Parathyroid adenoma (tissue), 2 donors: ENCODE measurements around the gene SBNO2.

Experiments
- H2AFZ ChIP-seq: fragments of 300-600 bp; sonication (generic); one replicate; pipeline ENCODE4 v1.7.0; 2017; ENCODE audit warnings: antibody characterized with exemption, mild to moderate bottlenecking
- H3K27ac ChIP-seq: fragments of 300-600 bp; sonication (generic); one replicate; pipeline ENCODE4 v1.7.0; 2017
- H3K27me3 ChIP-seq: fragments of 300-600 bp; sonication (generic); one replicate; pipeline ENCODE4 v1.7.0; 2017; ENCODE audit warnings: low read length; ENCODE audit not compliant: control insufficient read depth, insufficient read depth
- H3K36me3 ChIP-seq: fragments of 300-600 bp; sonication (generic); one replicate; pipeline ENCODE4 v1.7.0; 2017; ENCODE audit warnings: low read length; ENCODE audit not compliant: control insufficient read depth, insufficient read depth
- H3K4me1 ChIP-seq: fragments of 300-600 bp; sonication (generic); one replicate; pipeline ENCODE4 v1.7.0; 2017; ENCODE audit warnings: control low read depth
- H3K4me2 ChIP-seq: fragments of 300-600 bp; sonication (generic); one replicate; pipeline ENCODE4 v1.7.0; 2017; ENCODE audit warnings: low read length
- H3K4me3 ChIP-seq: fragments of 300-600 bp; sonication (generic); one replicate; pipeline ENCODE4 v1.7.0; 2017; ENCODE audit warnings: low read depth, low read length
- H3K79me2 ChIP-seq: fragments of 300-600 bp; sonication (generic); one replicate; pipeline ENCODE4 v1.7.0; 2017; ENCODE audit warnings: control low read depth
- H3K9ac ChIP-seq: fragments of 300-600 bp; sonication (generic); one replicate; pipeline ENCODE4 v1.7.0; 2017; ENCODE audit warnings: mild to moderate bottlenecking
- H3K9me3 ChIP-seq: fragments of 300-600 bp; sonication (generic); one replicate; pipeline ENCODE4 v1.7.0; 2017; ENCODE audit warnings: low read length; ENCODE audit not compliant: control insufficient read depth
- CTCF ChIP-seq: fragments of 300-600 bp; sonication (generic); IDR thresholded peaks from one replicate; pipeline ENCODE4 v1.7.0; 2017; ENCODE audit warnings: antibody characterized with exemption, mild to moderate bottlenecking
- donor health status: primary hyperparathyroidism.

The SBNO2 gene

DNA sequence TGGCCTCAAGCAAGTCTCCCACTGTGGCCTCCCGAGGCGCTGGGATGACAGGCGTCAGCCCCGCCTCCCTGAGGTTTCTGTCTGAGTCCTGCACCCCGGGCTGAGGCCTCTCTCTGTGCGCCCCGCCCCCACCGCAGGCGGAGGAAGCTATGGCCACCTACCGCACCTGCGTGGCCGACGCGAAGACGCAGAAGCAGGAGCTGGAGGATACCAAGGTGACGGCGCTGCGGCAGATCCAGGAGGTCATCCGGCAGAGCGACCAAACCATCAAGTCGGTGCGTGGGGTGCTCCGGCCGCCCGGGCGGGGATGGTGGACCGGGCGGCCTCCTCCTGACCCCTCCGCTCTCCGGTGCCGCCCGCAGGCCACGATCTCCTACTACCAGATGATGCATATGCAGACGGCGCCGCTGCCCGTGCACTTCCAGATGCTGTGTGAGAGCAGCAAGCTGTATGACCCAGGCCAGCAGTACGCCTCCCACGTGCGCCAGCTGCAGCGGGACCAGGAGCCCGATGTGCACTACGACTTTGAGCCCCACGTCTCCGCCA lies 94.4 kb downstream of the SBNO2 start:
- Histone ChIP-seq H3K27me3 (no peaks in the 10 kb centered on the region), H3K9ac (no peak overlapping the region), H2AFZ (no peak overlapping the region), H3K9me3 (no peaks in the 10 kb centered on the region), H3K79me2 (no peaks in the 10 kb centered on the region), H3K4me2 (no peak overlapping the region), H3K36me3 (no peaks in the 10 kb centered on the region), H3K4me1 (no peaks in the 10 kb centered on the region), H3K4me3 (no peak overlapping the region), H3K27ac (no peak overlapping the region)
- TF ChIP-seq CTCF: no peak

- Histone ChIP-seq H3K4me3 (no peak overlapping the region), H3K27me3 (no peaks in the 10 kb centered on the region), H2AFZ (no peak overlapping the region), H3K4me1 (no peaks in the 10 kb centered on the region), H3K27ac (no peak overlapping the region), H3K79me2 (no peaks in the 10 kb centered on the region), H3K9ac (no peak overlapping the region), H3K36me3 (no peaks in the 10 kb centered on the region), H3K4me2 (no peak overlapping the region), H3K9me3 (no peaks in the 10 kb centered on the region)
- TF ChIP-seq CTCF: no peak
These were observed 97.1 kb downstream of the SBNO2 start for GRCh38 chr19:1076951-1077350.

DNA sequence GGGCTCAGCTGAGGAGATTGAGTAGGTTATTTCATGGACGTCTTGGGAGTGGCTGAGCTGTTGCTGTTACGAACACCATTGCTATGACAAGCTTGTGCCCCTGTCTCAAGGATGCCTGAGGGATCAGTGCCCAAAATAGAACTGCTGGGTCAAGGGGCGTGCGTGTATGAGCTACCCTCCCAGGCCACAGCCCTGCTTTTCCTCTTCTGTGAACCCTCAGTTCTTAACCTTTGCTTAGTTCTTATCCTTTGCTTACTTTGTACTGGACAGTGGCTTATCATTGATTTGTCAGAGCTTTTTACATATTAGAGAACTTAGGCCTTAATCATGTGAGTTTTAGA lies 98.1 kb downstream of the SBNO2 start:
- H3K79me2 ChIP-seq: no peaks in the 10 kb centered on the region
- no peaks in the 10 kb centered on the region for H3K36me3 ChIP-seq
- TF ChIP-seq CTCF: no peak
- no peaks in the 10 kb centered on the region for H3K9me3 ChIP-seq
- no peak overlapping the region for H2AFZ ChIP-seq
- no peaks in the 10 kb centered on the region for H3K4me1 ChIP-seq
- H3K4me3 ChIP-seq: no peak overlapping the region
- H3K27ac ChIP-seq: no peak overlapping the region
- no peak overlapping the region for H3K4me2 ChIP-seq
- no peaks in the 10 kb centered on the region for H3K27me3 ChIP-seq
- H3K9ac ChIP-seq: no peak overlapping the region

- Histone ChIP-seq H3K9me3 (no peaks in the 10 kb centered on the region), H3K4me2 (peak overlapping the region; percentile 53), H3K9ac (no peak overlapping the region), H3K4me3 (no peak overlapping the region), H2AFZ (no peak overlapping the region), H3K4me1 (no peaks in the 10 kb centered on the region), H3K27ac (no peak overlapping the region), H3K36me3 (no peaks in the 10 kb centered on the region), H3K27me3 (no peaks in the 10 kb centered on the region), H3K79me2 (no peaks in the 10 kb centered on the region)
- TF ChIP-seq CTCF: no peak
These were observed 99.4 kb downstream of the SBNO2 start for GRCh38 chr19:1074544-1075283.

GRCh38 chr19:1073956-1074517 lies 100.0 kb downstream of the SBNO2 start:
- Histone ChIP-seq H2AFZ (no peak overlapping the region), H3K27me3 (no peaks in the 10 kb centered on the region), H3K9me3 (no peaks in the 10 kb centered on the region), H3K4me2 (no peak overlapping the region), H3K4me1 (no peaks in the 10 kb centered on the region), H3K9ac (no peak overlapping the region), H3K27ac (no peak overlapping the region), H3K79me2 (no peaks in the 10 kb centered on the region), H3K36me3 (no peaks in the 10 kb centered on the region), H3K4me3 (no peak overlapping the region)
- no peak for TF ChIP-seq CTCF
